ENCODE data around the gene SPATA16. TPM values are rescaled to one million over a fixed set of nuclear protein-coding genes. Genes with fewer than 3 reads are reported as not detected.

The SPATA16 gene
- polyA plus RNA-seq, 1 donor from 2014 or later, result not detected

GRCh38 chr3:173037840-173038483 lies 103.1 kb downstream of the SPATA16 start:
- Histone ChIP-seq H2AFZ (ENCODE audit: low read depth, low read length) (no peak overlapping the region), H3K4me3 (ENCODE audit: low read length) (no peak overlapping the region), H3K36me3 (ENCODE audit: insufficient read depth, low read length) (no peaks in the 10 kb centered on the region), H3K9me3 (ENCODE audit: low read length) (no peaks in the 10 kb centered on the region), H3K4me2 (ENCODE audit: low read length) (no peak overlapping the region), H3K27ac (ENCODE audit: low read length) (no peak overlapping the region), H4K20me1 (ENCODE audit: insufficient read depth) (no peaks in the 10 kb centered on the region), H3K9me2 (ENCODE audit: insufficient read depth, low read length) (no peaks in the 10 kb centered on the region), H3K9ac (ENCODE audit: low read length) (no peak overlapping the region), H3K79me2 (replicated peaks; ENCODE audit: insufficient read depth, low read length) (no peaks in the 10 kb centered on the region), H3K27me3 (ENCODE audit: insufficient read depth, low read depth, low read length) (no peaks in the 10 kb centered on the region), H3F3A (ENCODE audit: insufficient read depth, low read length, poor library complexity, severe bottlenecking) (no peaks in the 10 kb centered on the region)
- TF ChIP-seq SMC3 (conservative IDR thresholded peaks at IDR 0.05; ENCODE audit: poor library complexity) (no peak), MXI1 (conservative IDR thresholded peaks at IDR 0.05; ENCODE audit: poor library complexity, severe bottlenecking) (no peak), REST (IDR thresholded peaks at IDR 0.05; ENCODE audit: borderline replicate concordance) (no peak), CTCF (IDR thresholded peaks at IDR 0.05; ENCODE audit: poor library complexity, severe bottlenecking) (no peak), EZH2 (IDR thresholded peaks at IDR 0.05; ENCODE audit: borderline replicate concordance, insufficient read depth, low read length, poor library complexity, severe bottlenecking) (no peak), TAF1 (IDR thresholded peaks at IDR 0.05; ENCODE audit: low read depth) (no peak), RAD21 (conservative IDR thresholded peaks at IDR 0.05) (no peak), EP300 (conservative IDR thresholded peaks at IDR 0.05; ENCODE audit: poor library complexity, severe bottlenecking) (no peak), POLR2AphosphoS5 (IDR thresholded peaks at IDR 0.05) (no peak)

GRCh38 chr3:173030273-173030672 lies 110.8 kb downstream of the SPATA16 start:
- no peak overlapping the region for H2AFZ ChIP-seq (ENCODE audit: low read depth, low read length)
- no peaks in the 10 kb centered on the region for H3K27me3 ChIP-seq (ENCODE audit: insufficient read depth, low read depth, low read length)
- H3K79me2 ChIP-seq (replicated peaks; ENCODE audit: insufficient read depth, low read length), result no peaks in the 10 kb centered on the region
- H3K4me2 ChIP-seq (ENCODE audit: low read length), result no peak overlapping the region
- H4K20me1 ChIP-seq (ENCODE audit: insufficient read depth), result no peaks in the 10 kb centered on the region
- H3K9me2 ChIP-seq (ENCODE audit: insufficient read depth, low read length), result no peaks in the 10 kb centered on the region
- H3K9me3 ChIP-seq (ENCODE audit: low read length), result no peaks in the 10 kb centered on the region
- H3K4me3 ChIP-seq (ENCODE audit: low read length), result no peak overlapping the region
- H3K27ac ChIP-seq (ENCODE audit: low read length), result no peak overlapping the region
- H3F3A ChIP-seq (ENCODE audit: insufficient read depth, low read length, poor library complexity, severe bottlenecking), result no peaks in the 10 kb centered on the region
- no peaks in the 10 kb centered on the region for H3K36me3 ChIP-seq (ENCODE audit: insufficient read depth, low read length)
- TF ChIP-seq TAF1 (IDR thresholded peaks at IDR 0.05; ENCODE audit: low read depth), result no peak
- TF ChIP-seq EP300 (conservative IDR thresholded peaks at IDR 0.05; ENCODE audit: poor library complexity, severe bottlenecking), result no peak
- no peak for TF ChIP-seq MXI1 (conservative IDR thresholded peaks at IDR 0.05; ENCODE audit: poor library complexity, severe bottlenecking)
- TF ChIP-seq POLR2AphosphoS5 (IDR thresholded peaks at IDR 0.05), result no peak
- no peak for TF ChIP-seq SMC3 (conservative IDR thresholded peaks at IDR 0.05; ENCODE audit: poor library complexity)
- no peak for TF ChIP-seq RAD21 (conservative IDR thresholded peaks at IDR 0.05)
- H3K9ac ChIP-seq (ENCODE audit: low read length), result no peak overlapping the region

All from neural cell (in vitro differentiated cells).